GM04504 (cell line): ENCODE results near the gene FMNL3.

Source experiments
- DNase-seq: peaks from one replicate; pipeline ENCODE4 v3.0.0-alpha.2; 2012; ENCODE audit warnings: low read depth

The FMNL3 gene

DNA sequence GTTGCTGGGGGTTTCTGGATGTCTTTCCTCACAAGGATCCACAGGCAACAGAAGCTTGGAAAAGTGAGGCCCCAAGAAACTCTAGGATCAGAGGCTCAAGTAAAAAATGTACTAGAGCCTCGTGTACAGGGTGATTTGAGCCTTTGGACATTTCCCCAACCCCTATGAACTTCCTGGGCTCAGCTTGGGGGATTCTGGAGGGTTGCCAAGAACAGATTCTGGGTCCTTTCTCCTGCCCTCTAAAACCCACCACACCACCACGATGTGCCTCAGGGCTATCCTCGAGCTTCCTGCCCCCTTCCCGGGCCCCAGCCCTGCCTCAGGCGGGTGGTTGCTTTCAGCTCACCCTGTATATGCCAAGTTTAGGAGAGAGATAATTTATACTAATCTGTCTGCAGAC is 102.3 kb downstream of the FMNL3 start:
- DNase-seq = no peak

GRCh38 chr12:49603721-49604120 is 103.5 kb downstream of the FMNL3 start:
- DNase-seq = no peak

DNA sequence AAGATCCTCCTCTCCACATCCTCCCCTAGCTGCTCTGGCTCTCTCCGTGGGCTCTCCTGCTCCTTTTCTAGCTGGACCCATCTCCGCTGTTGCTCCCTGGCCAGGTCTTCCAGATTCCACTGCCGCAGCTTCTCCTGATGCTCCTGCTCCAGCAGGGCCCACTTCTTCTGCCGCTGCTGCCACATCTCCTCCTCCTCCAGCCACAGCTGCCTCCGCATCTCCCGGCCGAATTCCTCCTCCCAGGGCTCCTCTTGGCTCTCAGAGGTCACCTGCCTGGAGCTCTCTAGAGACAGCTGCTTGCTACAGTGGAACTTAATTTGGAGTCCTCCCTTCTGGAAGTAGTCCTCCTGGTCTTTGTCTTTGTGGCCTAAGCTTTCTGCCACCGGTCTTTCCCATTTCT is 107.2 kb downstream of the FMNL3 start:
- DNase-seq = no peak

- no peak for DNase-seq
Observed at GRCh38 chr12:49598527-49598926, 108.7 kb downstream of the FMNL3 start.

DNA sequence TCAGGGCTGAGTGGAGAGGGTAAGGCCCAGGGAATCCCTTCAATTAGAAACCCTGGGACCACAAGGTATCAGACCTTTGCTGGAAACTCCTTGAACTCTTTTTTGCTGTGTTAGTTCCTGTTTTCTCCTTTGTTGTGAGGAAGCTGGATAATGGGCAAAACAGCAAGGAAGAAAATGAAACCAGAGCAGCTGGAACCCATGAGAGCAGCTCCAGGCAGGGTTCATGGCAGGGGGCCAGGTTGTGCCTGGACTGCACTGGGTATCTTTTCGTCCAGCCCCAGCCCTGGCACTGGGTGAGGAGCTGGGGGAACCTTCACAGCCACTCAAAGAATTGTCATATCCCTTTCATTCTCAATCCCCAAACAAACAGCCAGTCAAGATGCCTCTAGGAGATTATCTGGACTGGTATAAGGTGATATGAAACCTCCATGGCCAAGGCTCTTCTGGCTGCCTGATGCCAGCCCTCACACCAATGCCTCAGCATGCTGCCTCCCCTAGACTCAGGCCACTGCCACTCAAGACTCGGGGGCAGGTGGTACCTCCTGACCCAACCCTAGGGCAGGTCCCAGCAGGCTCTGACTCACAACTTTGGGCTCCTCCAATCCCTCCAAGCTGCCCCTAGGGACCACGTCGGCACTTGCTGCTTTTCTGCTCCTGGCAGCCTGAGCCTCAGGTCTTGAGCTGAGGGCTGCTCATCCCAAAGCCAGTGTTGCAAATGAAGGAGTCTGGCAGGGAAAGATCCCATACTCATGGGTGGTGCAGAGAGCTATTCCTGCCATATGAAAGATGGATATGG is 118.3 kb downstream of the FMNL3 start:
- DNase-seq = no peak

GRCh38 chr12:49588281-49588680 is 118.9 kb downstream of the FMNL3 start:
- no peak for DNase-seq

DNA sequence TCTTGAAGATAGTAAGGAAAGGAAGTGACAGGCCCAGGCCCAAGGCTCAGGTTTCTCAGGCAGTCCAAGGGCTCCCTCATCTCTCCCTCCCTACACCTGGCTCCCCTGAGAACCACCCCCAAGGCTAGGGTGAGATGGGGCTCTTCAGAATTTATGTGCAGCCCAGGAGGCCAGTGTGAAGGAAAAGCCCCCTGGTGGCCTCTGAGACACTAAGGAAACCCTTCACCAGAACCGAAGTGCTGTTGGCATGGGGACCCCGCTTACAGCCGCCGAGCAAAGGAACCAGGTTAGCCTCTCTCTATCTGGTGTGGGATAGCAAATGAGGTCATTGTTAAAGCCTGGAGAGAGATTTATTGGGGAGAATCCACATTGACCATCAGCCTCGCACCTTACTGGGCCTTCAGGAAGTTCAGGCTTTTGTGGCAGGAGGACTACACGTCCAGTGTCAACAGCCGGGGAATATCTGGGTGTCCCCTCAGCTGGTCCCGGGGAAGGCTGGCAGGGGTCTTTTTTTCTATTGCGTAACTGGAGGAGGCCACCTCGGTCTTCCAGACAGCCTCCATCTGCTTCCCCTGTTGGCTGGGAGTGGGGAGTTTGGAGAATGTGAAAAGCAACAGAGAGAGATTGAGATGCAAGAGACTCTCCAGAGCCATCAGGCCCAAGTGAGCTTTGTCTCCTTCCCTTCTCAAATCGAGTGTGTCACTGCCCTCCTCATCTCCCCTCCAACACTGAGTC is 119.9 kb downstream of the FMNL3 start:
- DNase-seq = no peak
